ENCODE results near the gene ANTXRL.
A peak's percentile ranks its signal among the peaks of the same experiment; 100 is the strongest.
"Not testable (repeated sequence)": the region's sequence is repeated elsewhere in the genome, so short reads cannot be mapped to it uniquely, and the experiment has no call there.

Gene ANTXRL

GRCh38 chr10:46264336-46264735 is 22.5 kb upstream of the ANTXRL start:
- no peaks in the 10 kb centered on the region for H3K27me3 ChIP-seq (ENCODE audit: insufficient read depth, poor library complexity, severe bottlenecking)
- no peak for DNase-seq (ENCODE audit: low read depth in 1 of 2, low spot score in 1 of 2)
- H3K27ac ChIP-seq (replicated peaks) = no peak overlapping the region
- no peak overlapping the region for H3K4me3 ChIP-seq (replicated peaks; ENCODE audit: insufficient read depth, low read length)
- TF ChIP-seq, protein P1, sequence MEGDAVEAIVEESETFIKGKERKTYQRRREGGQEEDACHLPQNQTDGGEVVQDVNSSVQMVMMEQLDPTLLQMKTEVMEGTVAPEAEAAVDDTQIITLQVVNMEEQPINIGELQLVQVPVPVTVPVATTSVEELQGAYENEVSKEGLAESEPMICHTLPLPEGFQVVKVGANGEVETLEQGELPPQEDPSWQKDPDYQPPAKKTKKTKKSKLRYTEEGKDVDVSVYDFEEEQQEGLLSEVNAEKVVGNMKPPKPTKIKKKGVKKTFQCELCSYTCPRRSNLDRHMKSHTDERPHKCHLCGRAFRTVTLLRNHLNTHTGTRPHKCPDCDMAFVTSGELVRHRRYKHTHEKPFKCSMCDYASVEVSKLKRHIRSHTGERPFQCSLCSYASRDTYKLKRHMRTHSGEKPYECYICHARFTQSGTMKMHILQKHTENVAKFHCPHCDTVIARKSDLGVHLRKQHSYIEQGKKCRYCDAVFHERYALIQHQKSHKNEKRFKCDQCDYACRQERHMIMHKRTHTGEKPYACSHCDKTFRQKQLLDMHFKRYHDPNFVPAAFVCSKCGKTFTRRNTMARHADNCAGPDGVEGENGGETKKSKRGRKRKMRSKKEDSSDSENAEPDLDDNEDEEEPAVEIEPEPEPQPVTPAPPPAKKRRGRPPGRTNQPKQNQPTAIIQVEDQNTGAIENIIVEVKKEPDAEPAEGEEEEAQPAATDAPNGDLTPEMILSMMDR (IDR thresholded peaks at IDR 0.05; ENCODE audit: insufficient read depth, low read length) = no peak
- TF ChIP-seq GABPA (IDR thresholded peaks at IDR 0.05; ENCODE audit: low read depth) (no peak), SPI1 (IDR thresholded peaks at IDR 0.05; ENCODE audit: borderline replicate concordance, low read depth) (no peak), POLR2AphosphoS5 (IDR thresholded peaks at IDR 0.05; ENCODE audit: low read depth) (no peak)
- TF ChIP-seq, protein P2, sequence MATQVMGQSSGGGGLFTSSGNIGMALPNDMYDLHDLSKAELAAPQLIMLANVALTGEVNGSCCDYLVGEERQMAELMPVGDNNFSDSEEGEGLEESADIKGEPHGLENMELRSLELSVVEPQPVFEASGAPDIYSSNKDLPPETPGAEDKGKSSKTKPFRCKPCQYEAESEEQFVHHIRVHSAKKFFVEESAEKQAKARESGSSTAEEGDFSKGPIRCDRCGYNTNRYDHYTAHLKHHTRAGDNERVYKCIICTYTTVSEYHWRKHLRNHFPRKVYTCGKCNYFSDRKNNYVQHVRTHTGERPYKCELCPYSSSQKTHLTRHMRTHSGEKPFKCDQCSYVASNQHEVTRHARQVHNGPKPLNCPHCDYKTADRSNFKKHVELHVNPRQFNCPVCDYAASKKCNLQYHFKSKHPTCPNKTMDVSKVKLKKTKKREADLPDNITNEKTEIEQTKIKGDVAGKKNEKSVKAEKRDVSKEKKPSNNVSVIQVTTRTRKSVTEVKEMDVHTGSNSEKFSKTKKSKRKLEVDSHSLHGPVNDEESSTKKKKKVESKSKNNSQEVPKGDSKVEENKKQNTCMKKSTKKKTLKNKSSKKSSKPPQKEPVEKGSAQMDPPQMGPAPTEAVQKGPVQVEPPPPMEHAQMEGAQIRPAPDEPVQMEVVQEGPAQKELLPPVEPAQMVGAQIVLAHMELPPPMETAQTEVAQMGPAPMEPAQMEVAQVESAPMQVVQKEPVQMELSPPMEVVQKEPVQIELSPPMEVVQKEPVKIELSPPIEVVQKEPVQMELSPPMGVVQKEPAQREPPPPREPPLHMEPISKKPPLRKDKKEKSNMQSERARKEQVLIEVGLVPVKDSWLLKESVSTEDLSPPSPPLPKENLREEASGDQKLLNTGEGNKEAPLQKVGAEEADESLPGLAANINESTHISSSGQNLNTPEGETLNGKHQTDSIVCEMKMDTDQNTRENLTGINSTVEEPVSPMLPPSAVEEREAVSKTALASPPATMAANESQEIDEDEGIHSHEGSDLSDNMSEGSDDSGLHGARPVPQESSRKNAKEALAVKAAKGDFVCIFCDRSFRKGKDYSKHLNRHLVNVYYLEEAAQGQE (IDR thresholded peaks at IDR 0.05; ENCODE audit: insufficient replicate concordance, low read depth) = no peak

DNA sequence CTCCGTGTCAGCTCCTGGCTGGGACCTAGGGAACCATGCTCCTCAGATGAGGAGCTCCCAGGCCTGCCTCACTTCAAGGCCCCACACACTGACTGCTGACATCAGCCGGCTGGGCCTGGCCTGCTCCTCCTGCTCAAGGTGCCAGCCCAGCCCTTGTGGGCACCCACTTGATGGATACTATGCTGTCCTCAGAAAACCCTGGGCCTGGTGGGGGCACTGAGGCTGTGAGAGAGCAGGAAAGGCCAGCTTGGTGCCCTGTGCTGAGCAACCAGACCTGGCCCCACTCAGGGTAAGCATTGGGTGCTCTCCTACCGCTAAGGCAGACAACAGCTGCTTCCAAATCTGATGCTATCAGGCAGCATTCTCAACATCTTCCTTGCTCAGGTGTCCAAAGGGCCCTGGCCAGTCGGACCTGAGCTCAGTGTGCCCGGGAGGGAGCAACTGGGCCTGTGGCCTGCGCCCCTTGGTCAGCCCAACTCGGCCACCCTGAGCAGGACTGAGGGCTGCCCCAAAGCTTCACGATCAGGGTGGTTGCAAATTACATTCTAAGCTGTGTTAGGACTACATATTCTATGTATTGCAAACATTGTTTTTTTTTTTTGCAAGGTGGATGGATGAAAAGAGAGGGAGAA is 21.9 kb upstream of the ANTXRL start:
- TF ChIP-seq POLR2AphosphoS5 (IDR thresholded peaks at IDR 0.05; ENCODE audit: low read depth) = no peak
- TF ChIP-seq, protein P1 (IDR thresholded peaks at IDR 0.05; ENCODE audit: insufficient read depth, low read length) = no peak
- TF ChIP-seq, protein P2 (IDR thresholded peaks at IDR 0.05; ENCODE audit: insufficient replicate concordance, low read depth) = no peak
- TF ChIP-seq GABPA (IDR thresholded peaks at IDR 0.05; ENCODE audit: low read depth) = no peak
- TF ChIP-seq SPI1 (IDR thresholded peaks at IDR 0.05; ENCODE audit: borderline replicate concordance, low read depth) = no peak
- Histone ChIP-seq H3K27ac (replicated peaks) (no peak overlapping the region), H3K4me3 (replicated peaks; ENCODE audit: insufficient read depth, low read length) (no peak overlapping the region), H3K27me3 (ENCODE audit: insufficient read depth, poor library complexity, severe bottlenecking) (no peaks in the 10 kb centered on the region)
- no peak for DNase-seq (ENCODE audit: low read depth in 1 of 2, low spot score in 1 of 2)

GRCh38 chr10:46265566-46266305 is 21.1 kb upstream of the ANTXRL start:
- not testable (repeated sequence) for H3K27ac ChIP-seq (replicated peaks); H3K27me3 ChIP-seq (ENCODE audit: insufficient read depth, poor library complexity, severe bottlenecking); DNase-seq (ENCODE audit: low read depth in 1 of 2, low spot score in 1 of 2); H3K4me3 ChIP-seq (replicated peaks; ENCODE audit: insufficient read depth, low read length)

DNA sequence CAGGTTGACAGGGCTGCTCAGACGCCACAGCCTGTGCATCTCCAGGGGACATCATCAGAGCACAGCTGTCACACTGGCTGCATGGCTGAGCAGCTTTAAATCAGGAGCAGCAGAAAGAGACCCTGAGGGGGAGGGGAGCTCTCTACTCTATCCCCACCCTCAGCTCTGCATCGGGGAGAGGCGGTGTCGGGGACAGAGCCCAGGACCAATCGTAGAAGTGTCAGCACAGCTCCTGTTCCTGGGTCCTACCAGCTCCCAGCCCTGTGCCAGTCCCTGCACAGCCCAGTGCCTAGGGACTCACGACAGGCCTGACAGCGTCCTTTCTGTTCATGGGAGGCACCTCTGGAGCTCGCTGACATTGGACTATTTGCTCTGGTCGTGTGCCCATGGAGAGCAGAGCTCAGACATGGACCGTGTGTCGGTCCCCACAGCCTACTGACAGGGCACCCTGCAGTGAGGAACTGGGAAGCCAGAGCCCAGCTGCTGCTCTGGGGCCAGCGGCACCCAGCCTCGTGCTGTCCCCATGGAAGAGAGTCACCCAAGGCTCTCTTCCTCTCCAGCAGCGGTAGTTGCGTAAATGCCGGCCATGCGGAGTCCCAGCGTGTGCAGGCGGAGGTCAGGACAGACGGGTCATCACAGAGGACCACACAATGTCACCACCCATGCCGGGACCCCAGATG is 20.4 kb upstream of the ANTXRL start:
- no peak overlapping the region for H3K27ac ChIP-seq (replicated peaks)
- TF ChIP-seq, protein P1 (IDR thresholded peaks at IDR 0.05; ENCODE audit: insufficient read depth, low read length) = no peak
- peak; percentile 45; the same call in 1 of the 2 replicates for TF ChIP-seq SPI1 (IDR thresholded peaks at IDR 0.05; ENCODE audit: borderline replicate concordance, low read depth)
- TF ChIP-seq, protein P2 (IDR thresholded peaks at IDR 0.05; ENCODE audit: insufficient replicate concordance, low read depth) = no peak
- TF ChIP-seq POLR2AphosphoS5 (IDR thresholded peaks at IDR 0.05; ENCODE audit: low read depth) = no peak; the same call in 1 of the 2 replicates
- no peak overlapping the region for H3K4me3 ChIP-seq (replicated peaks; ENCODE audit: insufficient read depth, low read length)
- peak; percentile 50 to 62 for DNase-seq (ENCODE audit: low read depth in 1 of 2, low spot score in 1 of 2)
- H3K27me3 ChIP-seq (ENCODE audit: insufficient read depth, poor library complexity, severe bottlenecking) = no peaks in the 10 kb centered on the region

All from HL-60 (cell line).